Measurements from ENCODE around the gene SPATA7.
A peak's percentile ranks its signal among the peaks of the same experiment; 100 is the strongest.
"Not testable (repeated sequence)": the region's sequence is repeated elsewhere in the genome, so short reads cannot be mapped to it uniquely, and the experiment has no call there.

The SPATA7 gene, protein sequence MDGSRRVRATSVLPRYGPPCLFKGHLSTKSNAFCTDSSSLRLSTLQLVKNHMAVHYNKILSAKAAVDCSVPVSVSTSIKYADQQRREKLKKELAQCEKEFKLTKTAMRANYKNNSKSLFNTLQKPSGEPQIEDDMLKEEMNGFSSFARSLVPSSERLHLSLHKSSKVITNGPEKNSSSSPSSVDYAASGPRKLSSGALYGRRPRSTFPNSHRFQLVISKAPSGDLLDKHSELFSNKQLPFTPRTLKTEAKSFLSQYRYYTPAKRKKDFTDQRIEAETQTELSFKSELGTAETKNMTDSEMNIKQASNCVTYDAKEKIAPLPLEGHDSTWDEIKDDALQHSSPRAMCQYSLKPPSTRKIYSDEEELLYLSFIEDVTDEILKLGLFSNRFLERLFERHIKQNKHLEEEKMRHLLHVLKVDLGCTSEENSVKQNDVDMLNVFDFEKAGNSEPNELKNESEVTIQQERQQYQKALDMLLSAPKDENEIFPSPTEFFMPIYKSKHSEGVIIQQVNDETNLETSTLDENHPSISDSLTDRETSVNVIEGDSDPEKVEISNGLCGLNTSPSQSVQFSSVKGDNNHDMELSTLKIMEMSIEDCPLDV

DNA sequence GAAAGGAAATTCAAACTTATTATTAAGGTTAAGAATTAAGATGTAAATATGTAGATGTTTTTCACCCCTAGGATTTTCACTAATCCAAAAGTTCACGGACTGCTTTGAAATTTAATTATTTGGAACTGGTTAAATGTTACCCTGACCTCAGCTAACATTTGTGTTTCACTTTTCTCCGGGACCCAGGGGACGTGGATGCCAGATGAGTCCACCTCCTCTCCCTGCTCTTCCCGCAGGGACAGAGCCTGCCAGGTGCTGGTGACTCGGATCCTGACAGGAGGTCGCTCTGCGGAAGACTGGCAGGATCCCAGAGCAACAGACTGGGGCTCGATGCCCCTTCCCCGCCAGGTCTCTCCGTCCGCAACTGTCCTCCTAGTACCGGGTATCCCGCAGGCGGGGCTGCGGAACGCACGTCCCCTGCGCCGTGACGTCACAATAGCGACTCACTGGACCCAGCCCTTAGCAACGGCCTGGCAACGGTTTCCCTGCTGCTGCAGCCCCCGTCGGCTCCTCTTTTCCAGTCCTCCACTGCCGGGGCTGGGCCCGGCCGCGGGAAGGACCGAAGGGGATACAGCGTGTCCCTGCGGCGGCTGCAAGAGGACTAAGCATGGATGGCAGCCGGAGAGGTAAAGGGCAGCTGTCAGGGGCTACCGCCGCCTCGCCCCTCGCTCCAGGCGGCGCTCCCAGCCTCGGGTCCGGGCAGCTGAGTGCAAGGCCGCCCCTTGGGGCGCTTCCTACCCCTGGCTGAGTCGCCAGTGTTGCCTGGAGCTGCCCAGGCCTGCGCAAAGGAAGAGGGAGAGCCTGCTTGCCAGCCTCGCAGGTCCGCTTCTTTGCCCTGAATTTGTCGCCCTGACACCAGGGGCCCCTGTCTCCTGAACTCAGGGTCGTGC, at the start of gene SPATA7:
Gene SPATA7 (plus strand): TSS at position 446 of the 890 bp plus-strand sequence. CDS start 162 bp downstream, at position 608.
- DNase-seq (ENCODE audit: low read depth in 2 of 2) = peak; percentile 79 to 81

DNA sequence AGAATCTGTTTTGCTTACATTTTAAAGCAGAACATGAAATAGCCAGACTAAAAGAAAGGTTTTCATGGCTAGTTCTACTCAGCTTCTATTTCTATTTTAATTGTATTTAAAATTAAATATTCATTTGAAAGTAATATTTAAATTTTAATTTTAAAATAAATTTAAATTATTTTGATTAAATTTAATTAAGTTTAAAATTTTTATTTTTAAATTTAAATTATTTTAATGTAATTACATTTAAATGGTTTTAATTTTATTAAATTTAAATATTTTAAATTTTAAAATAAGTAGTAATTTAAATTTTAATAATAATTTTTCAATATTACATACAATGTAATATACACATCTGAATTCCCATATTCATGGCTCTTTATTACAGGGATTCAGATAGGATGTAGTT, 45.1 kb upstream of the SPATA7 start:
- DNase-seq (ENCODE audit: low read depth in 2 of 2) = no peak

DNA sequence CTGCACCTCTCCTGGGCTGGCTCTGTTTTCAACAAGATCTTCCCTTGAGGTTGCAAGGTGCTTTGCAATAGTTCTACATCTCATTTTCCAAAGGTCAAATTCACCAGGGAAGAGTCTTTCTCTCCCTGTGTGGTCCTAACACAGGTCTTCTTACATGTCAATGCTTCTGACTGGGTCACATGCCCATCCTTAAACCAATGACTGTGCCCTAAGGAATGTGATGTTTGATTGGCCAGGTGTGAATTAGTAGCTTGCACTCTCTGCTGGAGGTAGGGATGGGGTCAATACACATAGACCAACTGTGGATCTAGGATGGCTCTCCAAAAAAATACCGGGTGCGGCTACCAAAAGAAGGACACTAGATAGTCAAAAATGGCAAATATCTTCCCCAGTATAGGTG, 42.5 kb upstream of the SPATA7 start:
- DNase-seq (ENCODE audit: low read depth in 2 of 2) = no peak

DNA sequence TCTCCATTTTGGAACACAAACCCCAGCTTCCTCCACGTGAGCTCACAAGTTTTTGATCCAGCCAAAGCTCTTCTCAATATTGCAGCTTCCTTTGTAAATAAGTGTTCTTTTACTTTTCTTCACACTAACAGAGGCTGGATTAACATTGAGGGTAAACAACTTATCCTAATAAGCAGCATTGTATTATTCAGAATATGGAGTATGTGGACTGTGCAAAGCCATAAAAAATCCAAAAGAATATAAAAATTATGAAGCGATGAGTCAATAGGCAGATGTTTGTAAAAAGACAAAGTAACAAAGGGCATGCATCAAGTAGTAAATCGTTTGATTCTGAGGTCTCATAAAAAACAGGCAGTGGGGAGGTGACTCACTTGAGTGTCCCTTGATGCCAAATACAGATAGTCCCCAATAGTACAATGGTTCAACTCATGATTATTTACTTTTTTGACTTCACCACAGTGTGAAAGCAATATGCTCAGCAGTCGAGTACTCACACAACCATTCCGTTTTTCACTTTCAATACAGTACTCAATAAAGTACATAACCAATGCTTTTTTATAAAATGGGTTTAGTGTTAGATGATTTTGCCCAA, 39.3 kb upstream of the SPATA7 start:
- no peak for DNase-seq (ENCODE audit: low read depth in 2 of 2)

DNA sequence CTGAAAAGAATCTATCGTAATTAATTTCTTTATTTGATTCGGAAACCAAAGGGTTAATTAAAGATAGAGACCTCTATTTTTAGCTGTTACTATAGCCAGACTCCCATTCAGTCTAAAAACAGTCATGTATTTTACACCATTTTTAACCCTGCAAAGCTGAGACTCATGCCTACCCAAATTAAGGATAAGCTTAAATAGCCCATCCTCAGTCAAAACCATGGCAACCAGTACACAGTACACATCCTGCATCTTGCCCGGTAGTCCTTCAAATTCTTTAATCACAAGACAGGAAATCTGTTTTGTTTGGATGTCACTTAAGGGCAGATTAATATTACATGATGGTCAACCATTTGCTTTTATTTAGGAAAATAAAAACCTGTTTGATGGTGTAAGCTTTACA, 36.9 kb upstream of the SPATA7 start:
- DNase-seq (ENCODE audit: low read depth in 2 of 2) = no peak

DNA sequence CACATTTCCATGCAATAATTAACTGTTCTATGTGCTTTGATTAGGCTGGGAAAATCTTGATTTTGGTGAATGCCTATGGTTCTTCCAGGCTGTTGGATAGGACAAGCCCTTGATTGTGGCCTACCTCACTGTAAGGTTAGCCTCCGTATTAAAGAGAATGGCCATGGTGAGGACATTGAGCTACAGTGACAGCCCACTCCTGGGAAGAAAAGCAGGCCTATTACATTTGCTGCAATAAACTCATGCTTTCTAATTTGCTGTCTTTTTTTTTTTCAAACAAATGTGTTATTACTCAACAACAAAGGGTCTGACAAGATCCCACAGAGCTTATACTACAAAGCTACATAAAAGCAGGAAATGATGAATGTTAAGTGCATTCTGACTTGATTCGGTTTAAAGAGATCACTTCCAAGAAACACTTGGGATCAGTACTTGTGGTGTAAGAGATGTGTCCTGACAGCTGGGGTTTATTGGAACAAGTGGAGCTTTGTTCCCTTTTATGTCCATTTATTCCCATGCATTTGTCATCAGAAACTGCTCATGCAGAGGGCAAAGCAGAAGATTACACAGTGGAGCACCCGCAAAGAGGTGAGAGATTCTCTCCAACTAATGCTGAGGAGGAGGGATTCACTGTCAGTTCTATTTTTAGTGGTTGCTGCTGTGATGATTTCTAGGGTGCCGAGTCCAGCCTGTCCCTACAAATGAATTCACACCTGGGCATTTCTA, 33.3 kb upstream of the SPATA7 start:
- no peak for DNase-seq (ENCODE audit: low read depth in 2 of 2)

DNA sequence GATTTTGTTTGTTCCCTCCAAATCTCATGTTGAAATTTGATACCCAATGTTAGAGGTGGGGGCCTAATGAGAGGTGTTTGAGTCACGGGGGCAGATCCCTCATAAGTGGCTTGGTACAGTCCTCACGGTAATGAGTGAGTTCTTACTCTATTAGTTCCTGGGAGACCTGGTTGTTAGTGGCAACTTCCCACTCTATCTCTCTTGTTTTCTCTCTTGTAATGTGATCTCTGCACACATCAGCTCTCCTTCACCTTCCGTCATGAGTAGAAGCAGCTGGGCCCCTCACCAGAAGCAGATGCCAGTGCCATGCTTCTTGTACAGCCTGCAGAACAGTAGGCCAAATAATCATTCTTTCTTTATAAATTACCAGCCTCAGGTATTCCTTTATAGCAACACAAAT, 32.8 kb upstream of the SPATA7 start:
- no peak for DNase-seq (ENCODE audit: low read depth in 2 of 2)

DNA sequence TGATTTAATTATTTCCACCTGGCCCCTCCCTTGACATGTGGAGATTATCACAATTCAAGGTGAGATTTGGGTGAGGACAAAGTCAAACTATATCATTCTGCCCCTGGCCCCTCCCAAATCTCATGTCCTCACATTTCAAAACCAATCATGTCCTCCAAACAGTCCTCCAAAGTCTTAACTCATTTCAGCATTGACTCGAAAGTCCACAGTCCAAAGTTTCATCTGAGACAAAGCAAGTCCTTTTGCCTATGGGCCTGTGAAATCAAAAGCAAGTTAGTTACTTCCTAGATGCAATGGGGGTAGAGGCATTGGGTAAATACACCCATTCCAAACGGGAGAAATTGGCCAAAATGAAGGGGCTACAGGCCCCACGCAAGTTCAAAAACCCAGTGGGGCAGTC, 31.1 kb upstream of the SPATA7 start:
- no peak for DNase-seq (ENCODE audit: low read depth in 2 of 2)

DNA sequence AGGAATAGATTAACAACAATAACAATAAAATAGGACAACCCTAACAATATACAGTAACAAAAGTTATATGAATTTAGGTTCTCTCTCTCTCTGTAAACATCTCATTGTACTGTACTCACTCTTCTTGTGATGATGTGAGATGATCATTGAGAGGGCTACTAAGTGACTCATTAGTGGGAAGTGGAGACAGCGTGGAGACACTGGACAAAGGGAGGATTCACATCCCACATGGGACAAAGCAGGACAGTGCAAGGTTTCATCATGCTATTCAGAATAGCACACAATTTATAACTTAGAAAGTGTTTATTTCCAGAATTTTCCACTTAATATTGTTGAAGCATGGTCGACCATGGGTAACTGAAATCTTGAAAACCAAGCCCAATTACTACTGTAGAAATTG, 26.0 kb upstream of the SPATA7 start:
- no peak for DNase-seq (ENCODE audit: low read depth in 2 of 2)

DNA sequence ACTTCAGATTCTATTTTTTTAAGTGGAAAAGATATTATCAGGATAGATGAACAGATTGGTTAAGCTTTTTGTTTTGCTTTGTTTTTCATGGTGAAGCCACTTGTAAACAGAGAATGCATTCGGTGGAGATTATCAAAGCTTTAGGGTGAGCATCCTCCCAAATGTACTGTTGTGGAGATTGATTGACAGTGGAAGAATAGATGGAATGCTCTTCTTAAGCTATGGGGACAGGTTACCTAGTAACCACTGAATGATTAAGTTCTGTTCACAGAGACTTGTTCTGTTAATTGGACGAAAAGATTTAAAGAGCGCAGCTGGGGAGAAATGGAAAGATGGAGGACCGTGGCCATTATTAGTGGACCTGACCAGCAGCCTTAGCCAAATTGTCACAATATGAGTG, 21.8 kb upstream of the SPATA7 start:
- no peak for DNase-seq (ENCODE audit: low read depth in 2 of 2)

DNA sequence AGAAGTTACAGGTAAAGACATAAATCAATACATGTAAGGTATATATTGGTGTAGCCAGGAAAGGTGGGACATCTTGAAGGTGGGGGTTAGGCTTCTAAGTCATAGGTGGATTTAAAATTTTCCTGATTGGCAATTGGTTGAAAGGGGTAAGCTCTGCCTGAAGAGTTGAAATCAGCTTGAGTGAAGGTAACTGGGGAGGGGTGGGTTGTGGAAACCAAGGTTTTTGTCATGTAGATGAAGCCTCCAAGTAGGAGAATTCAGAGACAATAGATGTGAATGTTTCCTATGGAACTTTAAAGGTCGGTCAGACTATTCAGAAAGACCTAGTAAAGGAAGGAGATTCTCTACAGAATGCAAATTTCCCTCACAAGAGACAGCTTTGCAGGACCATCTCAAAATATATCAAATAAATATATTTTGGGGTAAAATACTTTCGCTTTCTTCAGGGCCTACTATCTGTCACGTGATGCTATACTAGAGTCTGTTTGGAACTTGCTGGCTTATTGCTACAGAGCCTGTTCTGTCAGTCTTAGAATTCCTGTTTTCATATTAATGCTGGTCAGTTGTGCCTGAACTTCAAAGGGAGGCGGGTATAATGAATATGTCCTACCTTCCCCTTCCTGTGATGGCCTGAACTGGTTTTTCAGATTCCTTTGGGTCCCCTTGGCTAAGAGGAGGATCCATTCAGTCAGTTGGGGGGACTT, 20.6 kb upstream of the SPATA7 start:
- DNase-seq (ENCODE audit: low read depth in 2 of 2) = no peak

DNA sequence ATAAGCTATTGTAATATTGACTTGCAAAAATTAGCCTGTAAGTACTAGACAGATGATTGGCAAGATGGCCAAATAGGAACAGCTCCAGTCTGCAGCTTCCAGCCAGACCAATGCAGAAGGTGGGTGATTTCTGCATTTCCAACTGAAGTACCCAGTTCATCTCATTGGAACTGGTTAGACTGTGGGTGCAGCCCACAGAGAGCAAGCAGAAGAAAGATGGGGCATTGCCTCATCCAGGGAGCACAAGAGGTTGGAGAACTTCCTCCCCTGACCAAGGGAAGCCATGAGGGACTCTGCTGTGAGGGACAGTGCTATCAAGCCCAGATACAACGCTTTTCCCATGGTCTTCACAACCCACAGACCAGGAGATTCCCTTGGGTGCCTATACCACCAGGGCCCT, 16.0 kb upstream of the SPATA7 start:
- DNase-seq (ENCODE audit: low read depth in 2 of 2) = no peak

DNA sequence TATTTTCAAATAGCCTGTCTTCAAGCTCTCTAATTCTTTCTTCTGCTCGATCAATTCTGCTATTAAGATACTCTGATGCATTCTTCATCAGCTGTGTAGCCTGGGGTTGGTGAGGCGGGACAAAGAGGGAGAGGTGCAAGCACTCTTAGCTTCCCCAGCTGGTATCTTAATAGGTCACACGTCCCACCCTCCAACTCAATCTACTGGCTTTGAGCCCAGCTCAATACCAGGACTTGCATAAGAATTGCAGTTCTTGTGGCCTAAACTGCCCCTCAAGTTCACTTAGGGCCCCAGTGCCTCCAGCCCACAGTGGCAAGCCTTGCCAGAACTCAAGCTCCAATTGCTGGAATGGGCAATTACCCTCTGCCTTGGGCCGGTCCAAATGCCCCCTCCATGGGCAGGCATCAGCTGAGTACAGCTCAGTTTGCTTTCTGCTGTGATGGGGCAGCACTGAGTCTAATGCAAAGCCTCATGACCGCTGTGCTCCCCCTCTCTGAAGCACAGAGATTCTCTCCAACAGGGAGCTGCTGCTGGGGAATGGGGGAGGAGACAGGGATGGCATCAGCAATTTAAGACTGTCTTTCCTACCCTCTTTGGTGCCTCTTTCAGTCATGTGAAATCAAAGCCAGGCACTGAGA, 5.6 kb upstream of the SPATA7 start:
- no peak for DNase-seq (ENCODE audit: low read depth in 2 of 2)

DNA sequence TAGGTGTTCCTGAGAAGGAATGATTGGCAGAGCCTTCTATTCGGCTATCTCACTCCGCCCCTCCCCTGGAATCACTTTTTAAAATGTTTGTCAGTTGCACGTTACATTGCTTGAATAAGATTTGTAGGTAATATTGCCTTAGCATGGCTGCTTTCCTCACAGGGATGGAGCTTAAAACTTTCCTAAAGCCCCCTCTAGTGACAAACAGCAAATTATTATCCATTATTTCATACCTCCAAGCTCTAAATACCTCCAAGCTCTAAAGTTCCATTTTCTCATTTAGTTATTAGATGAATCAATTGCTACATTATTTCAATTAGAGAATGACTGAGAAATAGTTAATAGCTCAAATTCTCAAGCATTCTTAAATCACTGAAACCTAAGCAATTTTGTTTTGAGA, 5.1 kb upstream of the SPATA7 start:
- no peak for DNase-seq (ENCODE audit: low read depth in 2 of 2)

DNA sequence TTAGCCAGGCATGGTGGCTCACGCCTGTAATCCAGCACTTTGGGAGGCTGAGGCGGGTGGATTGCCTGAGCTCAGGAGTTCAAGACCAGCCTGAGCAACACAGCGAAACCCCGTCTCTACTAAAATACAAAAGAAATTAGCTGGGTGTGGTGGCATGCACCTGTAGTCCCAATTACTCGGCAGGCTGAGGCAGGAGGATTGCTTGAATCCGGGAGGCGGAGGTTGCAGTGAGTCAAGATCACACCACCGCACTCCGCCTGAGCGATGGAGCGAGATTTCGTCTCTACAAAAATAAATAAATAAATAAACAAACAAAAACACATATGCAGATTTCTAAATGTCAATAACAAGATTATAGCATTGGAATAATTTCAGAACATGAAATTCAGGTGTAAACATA, 3.8 kb upstream of the SPATA7 start:
- DNase-seq (ENCODE audit: low read depth in 2 of 2) = not testable (repeated sequence)

DNA sequence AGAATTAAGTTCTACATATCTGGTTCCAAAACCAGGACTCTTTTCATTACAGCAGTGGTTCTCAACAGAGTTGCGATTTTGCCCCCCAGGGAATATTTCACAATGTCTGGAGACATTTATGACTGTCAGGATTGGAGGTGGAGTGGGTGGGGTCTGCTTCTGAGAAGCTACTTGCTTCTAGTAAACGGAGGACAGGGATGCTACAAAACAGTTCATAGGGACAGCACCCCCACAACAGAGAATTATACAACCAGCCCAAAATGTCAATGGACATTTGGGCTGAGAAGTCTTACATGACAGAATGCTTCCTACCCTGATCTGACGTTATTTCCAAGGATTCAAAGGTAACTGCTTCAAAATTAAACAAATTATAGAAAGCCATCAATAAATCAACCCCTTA, 739 bp upstream of the SPATA7 start:
- no peak for DNase-seq (ENCODE audit: low read depth in 2 of 2)

DNA sequence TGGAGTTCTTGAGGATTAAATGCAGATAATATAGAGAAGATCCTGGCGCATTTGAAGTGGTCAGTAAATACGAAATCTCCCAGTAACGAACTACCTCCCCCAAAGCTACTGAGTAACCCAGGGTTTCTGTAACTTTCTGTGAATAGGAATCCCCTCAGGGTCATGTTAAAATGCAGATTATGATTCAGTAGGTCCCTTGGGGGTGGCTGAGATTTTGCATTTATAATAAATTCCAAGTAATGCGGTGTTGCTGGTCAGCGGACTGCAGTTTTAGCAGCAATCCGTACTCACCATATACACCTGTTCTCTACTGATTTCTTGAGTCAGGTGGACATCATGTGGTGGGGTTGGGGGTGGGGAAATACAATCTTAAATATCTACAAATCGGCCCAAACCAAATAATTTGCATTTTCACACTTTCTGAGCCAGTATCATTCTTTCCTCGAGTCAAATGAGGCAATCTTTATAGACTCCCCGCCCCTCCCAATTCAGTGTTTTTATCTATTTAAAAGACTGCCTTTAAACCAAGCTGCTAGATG, 868 bp downstream of the SPATA7 start:
- DNase-seq (ENCODE audit: low read depth in 2 of 2) = no peak

DNA sequence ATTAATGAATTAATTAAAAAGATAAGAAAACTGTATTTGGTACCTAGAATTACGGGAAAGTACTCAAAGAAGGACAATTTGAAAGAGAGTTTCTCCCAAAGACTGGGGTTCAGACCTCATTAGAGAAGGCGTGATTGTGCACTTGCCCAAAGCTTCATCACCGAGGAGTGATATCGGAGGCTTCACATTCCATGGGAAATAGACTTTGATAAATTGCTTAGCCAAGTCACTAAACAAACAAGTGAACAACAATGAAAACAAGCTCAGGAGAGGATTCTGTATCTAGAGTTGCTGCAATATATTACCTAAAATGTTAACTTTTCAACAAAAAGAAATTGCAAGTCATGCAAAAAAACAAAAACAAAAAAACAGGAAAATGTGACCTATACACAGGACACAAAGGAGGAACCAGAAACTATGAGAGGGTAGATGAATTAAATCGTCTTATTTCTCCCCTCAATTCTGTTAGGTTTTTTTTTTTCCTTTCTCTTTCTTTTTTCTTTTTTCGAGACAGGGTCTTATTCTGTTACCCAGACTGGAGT, 3.4 kb downstream of the SPATA7 start:
- no peak for DNase-seq (ENCODE audit: low read depth in 2 of 2)

DNA sequence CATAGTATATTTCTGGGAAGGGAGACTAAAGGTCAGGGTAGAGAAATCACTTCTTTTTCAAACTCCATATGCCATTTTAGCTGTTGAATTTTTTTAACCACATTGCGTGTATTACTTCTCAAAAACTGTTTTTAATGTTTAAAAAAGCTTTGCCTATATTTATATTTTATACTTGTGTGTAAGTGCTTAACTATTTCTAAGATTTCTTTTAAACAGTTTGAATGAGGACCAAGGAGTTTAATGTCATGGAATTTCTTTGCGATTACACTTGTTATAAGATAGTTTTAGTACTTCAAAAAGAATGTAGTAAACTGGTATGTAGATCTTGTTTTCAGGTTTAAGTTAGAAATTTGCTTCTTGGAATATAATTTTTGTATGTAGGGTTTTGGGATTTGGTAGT, 7.2 kb downstream of the SPATA7 start:
- DNase-seq (ENCODE audit: low read depth in 2 of 2) = no peak

DNA sequence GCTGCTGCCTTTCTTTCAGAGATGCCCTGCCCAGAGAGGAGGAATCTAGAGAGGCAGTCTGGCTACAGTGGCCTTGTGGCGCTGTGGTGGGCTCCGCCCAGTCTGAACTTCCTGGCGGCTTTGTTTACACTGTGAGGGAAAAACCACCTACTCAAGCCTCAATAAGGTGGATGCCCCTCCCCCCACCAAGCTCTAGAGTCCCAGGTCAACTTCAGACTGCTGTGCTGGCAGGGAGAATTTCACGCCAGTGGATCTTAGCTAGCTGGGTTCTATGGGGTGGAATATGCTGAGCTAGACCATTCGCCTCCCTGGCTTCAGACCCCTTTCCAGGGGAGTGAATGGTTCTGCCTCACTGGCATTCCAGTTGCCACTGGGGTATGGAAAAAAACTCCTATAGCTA, 25.6 kb downstream of the SPATA7 start:
- no peak for DNase-seq (ENCODE audit: low read depth in 2 of 2)
